ENCODE measurements around the gene SH3D21. TPM values are rescaled to one million over a fixed set of nuclear protein-coding genes. Genes with fewer than 3 reads are reported as not detected.

The SH3D21 gene
- total RNA-seq, 2 donors from 2014 or later: 3.9 to 5.6 TPM

GRCh38 chr1:36351227-36351977 is 45.2 kb downstream of the SH3D21 start:
- DNase-seq (ENCODE audit: low spot score): peak; percentile 25
- Histone ChIP-seq H3K27me3 (replicated peaks; ENCODE audit: insufficient read depth) (no peaks in the 10 kb centered on the region), H3K36me3 (peaks cover 39% of the 10 kb centered on the region), H3K27ac (peak overlapping the region; percentile 80 to 89), H3K4me1 (ENCODE audit: control insufficient read depth in 1 of 2, low read depth in 2 of 2) (peaks cover 37 to 49% of the 10 kb centered on the region in 2 donors), H3K4me3 (peak overlapping the region; percentile 41), H3K9me3 (no peaks in the 10 kb centered on the region)
- TF ChIP-seq CTCF (IDR thresholded peaks at IDR 0.05): no peak
- peak; percentile 32 for ATAC-seq (ENCODE audit: insufficient number of reproducible peaks, low FRiP score, low read depth)

GRCh38 chr1:36352125-36352909 is 46.1 kb downstream of the SH3D21 start:
- Histone ChIP-seq H3K27me3 (replicated peaks; ENCODE audit: insufficient read depth) (no peaks in the 10 kb centered on the region), H3K36me3 (peaks cover 31% of the 10 kb centered on the region), H3K4me3 (no peak overlapping the region), H3K9me3 (no peaks in the 10 kb centered on the region), H3K4me1 (ENCODE audit: control insufficient read depth in 1 of 2, low read depth in 2 of 2) (peaks cover 37 to 49% of the 10 kb centered on the region in 2 donors), H3K27ac (peak overlapping the region; percentile 80 to 89)
- no peak for DNase-seq (ENCODE audit: low spot score)
- ATAC-seq (ENCODE audit: insufficient number of reproducible peaks, low FRiP score, low read depth): no peak
- TF ChIP-seq CTCF (IDR thresholded peaks at IDR 0.05): no peak

GRCh38 chr1:36352910-36353878 is 47.0 kb downstream of the SH3D21 start:
- Histone ChIP-seq H3K36me3 (peaks cover 32% of the 10 kb centered on the region), H3K4me3 (no peak overlapping the region), H3K4me1 (ENCODE audit: control insufficient read depth in 1 of 2, low read depth in 2 of 2) (peaks cover 37 to 49% of the 10 kb centered on the region in 2 donors), H3K27me3 (replicated peaks; ENCODE audit: insufficient read depth) (no peaks in the 10 kb centered on the region), H3K27ac (peak overlapping the region; percentile 80 to 89), H3K9me3 (no peaks in the 10 kb centered on the region)
- DNase-seq (ENCODE audit: low spot score) (no peak), ATAC-seq (ENCODE audit: insufficient number of reproducible peaks, low FRiP score, low read depth) (no peak)
- no peak for TF ChIP-seq CTCF (IDR thresholded peaks at IDR 0.05)

GRCh38 chr1:36354486-36354885 is 48.3 kb downstream of the SH3D21 start:
- TF ChIP-seq CTCF (IDR thresholded peaks at IDR 0.05): no peak

More at GRCh38 chr1:36354486-36354885, 48.3 kb downstream of the SH3D21 start:
- ATAC-seq (ENCODE audit: insufficient number of reproducible peaks, low FRiP score, low read depth): no peak
- Histone ChIP-seq H3K27me3 (replicated peaks; ENCODE audit: insufficient read depth) (no peaks in the 10 kb centered on the region), H3K4me3 (no peak overlapping the region), H3K9me3 (no peaks in the 10 kb centered on the region), H3K4me1 (ENCODE audit: control insufficient read depth in 1 of 2, low read depth in 2 of 2) (peaks cover 34 to 46% of the 10 kb centered on the region in 2 donors), H3K27ac (peak overlapping the region; percentile 80 to 89), H3K36me3 (peaks cover 33% of the 10 kb centered on the region)
- no peak for DNase-seq (ENCODE audit: low spot score)

Data from thoracic aorta (tissue), 2 donors.